ENCODE data around the gene GNAL. TPM values are rescaled to one million over a fixed set of nuclear protein-coding genes. Genes with fewer than 3 reads are reported as not detected.

GNAL gene
- total and polyA plus RNA-seq, 3 donors from 2014 or later, result 11.6 to 12.8 (median 12.1) TPM

- WGBS, 2 donors, result 70 to 72% methylated on average over 1 of the region's 1 CpG
- TF ChIP-seq CTCF (IDR thresholded peaks at IDR 0.05) (no peak), POLR2A (IDR thresholded peaks at IDR 0.05) (no peak)
- H3K36me3 ChIP-seq (ENCODE audit: low read depth, missing control alignments), result no peaks in the 10 kb centered on the region
- intact Hi-C loops (cut with DNase I; ENCODE audit: low total_unique reads), result no loop called here
- H3K4me3 ChIP-seq, result no peak overlapping the region
- H3K27me3 ChIP-seq, result no peaks in the 10 kb centered on the region
- DNase-seq, result no peak
- H3K9me3 ChIP-seq, result no peaks in the 10 kb centered on the region
- no peaks in the 10 kb centered on the region for H3K4me1 ChIP-seq
- no peak overlapping the region for H3K27ac ChIP-seq
Observed at GRCh38 chr18:11883153-11883552, 194.1 kb downstream of the GNAL start.

- 89 to 94% methylated on average over 11 to 12 of the region's 12 CpGs for WGBS, 2 donors
- no peaks in the 10 kb centered on the region for H3K9me3 ChIP-seq
- H3K27ac ChIP-seq, result no peak overlapping the region
- no peaks in the 10 kb centered on the region for H3K4me1 ChIP-seq
- no peaks in the 10 kb centered on the region for H3K27me3 ChIP-seq
- H3K4me3 ChIP-seq, result no peak overlapping the region
- intact Hi-C loops (cut with DNase I; ENCODE audit: low total_unique reads), result no loop called here
- DNase-seq, result no peak
- no peaks in the 10 kb centered on the region for H3K36me3 ChIP-seq (ENCODE audit: low read depth, missing control alignments)
- TF ChIP-seq CTCF (IDR thresholded peaks at IDR 0.05) (no peak), POLR2A (IDR thresholded peaks at IDR 0.05) (no peak)
Observed at GRCh38 chr18:11884396-11885030, 195.4 kb downstream of the GNAL start.

- 86 to 88% methylated on average over 22 of the region's 22 CpGs for WGBS, 2 donors
- no peak overlapping the region for H3K27ac ChIP-seq
- H3K4me1 ChIP-seq, result no peaks in the 10 kb centered on the region
- TF ChIP-seq CTCF (IDR thresholded peaks at IDR 0.05), result no peak
- no peak for TF ChIP-seq POLR2A (IDR thresholded peaks at IDR 0.05)
- no peaks in the 10 kb centered on the region for H3K27me3 ChIP-seq
- intact Hi-C loops (cut with DNase I; ENCODE audit: low total_unique reads), result no loop called here
- H3K9me3 ChIP-seq, result no peaks in the 10 kb centered on the region
- no peak for DNase-seq
- no peaks in the 10 kb centered on the region for H3K36me3 ChIP-seq (ENCODE audit: low read depth, missing control alignments)
- H3K4me3 ChIP-seq, result no peak overlapping the region
Observed at GRCh38 chr18:11885278-11885947, 196.3 kb downstream of the GNAL start.

- no peaks in the 10 kb centered on the region for H3K36me3 ChIP-seq (ENCODE audit: low read depth, missing control alignments)
- intact Hi-C loops (cut with DNase I; ENCODE audit: low total_unique reads), result no loop called here
- DNase-seq, result no peak
- no peaks in the 10 kb centered on the region for H3K9me3 ChIP-seq
- no peak overlapping the region for H3K4me3 ChIP-seq
- WGBS, 2 donors, result 84 to 86% methylated on average over 14 to 19 of the region's 19 CpGs
- no peaks in the 10 kb centered on the region for H3K4me1 ChIP-seq
- no peak for TF ChIP-seq POLR2A (IDR thresholded peaks at IDR 0.05)
- TF ChIP-seq CTCF (IDR thresholded peaks at IDR 0.05), result no peak
- H3K27ac ChIP-seq, result no peak overlapping the region
- H3K27me3 ChIP-seq, result no peaks in the 10 kb centered on the region
Observed at GRCh38 chr18:11886577-11887110, 197.6 kb downstream of the GNAL start.

All from testis (tissue), 3 donors.